CD8-positive, alpha-beta memory T cell (primary cell): Measurements from ENCODE around the gene MARCHF6. TPM values are rescaled to one million over a fixed set of nuclear protein-coding genes. Genes with fewer than 3 reads are reported as not detected.

Source experiments
- CTCF ChIA-PET: fragments of 350-600 bp; sonication (Branson Sonifier 250); formaldehyde crosslinking; loops from one replicate; lab custom pipeline; 2021; ENCODE audit warnings: antibody characterized with exemption; lab: Charles Lee
- POLR2A ChIA-PET: fragments of 350-600 bp; sonication (Branson Sonifier 250); formaldehyde crosslinking; loops from one replicate; lab custom pipeline; 2021; ENCODE audit warnings: antibody characterized with exemption; lab: Charles Lee
- DNase-seq, 5 donors: peaks; one replicate each; pipeline versions ENCODE4 v3.0.0 to v3.0.0-alpha.2; 2020 to 2022; ENCODE audit warnings: mixed read lengths in 1 of 5
- H3K27ac ChIP-seq: one replicate; pipeline ENCODE4 v1.7.0; 2013; ENCODE audit warnings: low read depth, mild to moderate bottlenecking, low read length, moderate library complexity
- H3K27me3 ChIP-seq: 2 replicates; pipeline ENCODE4 v1.7.0; 2013; ENCODE audit warnings: low read length, mild to moderate bottlenecking; ENCODE audit not compliant: insufficient read depth, poor library complexity, severe bottlenecking
- H3K36me3 ChIP-seq: 2 replicates; pipeline ENCODE4 v1.7.0; 2013; ENCODE audit warnings: mild to moderate bottlenecking, low read length, moderate library complexity; ENCODE audit not compliant: insufficient read depth
- H3K4me1 ChIP-seq: 2 replicates; pipeline ENCODE4 v1.7.0; 2013; ENCODE audit warnings: mild to moderate bottlenecking, low read length, moderate library complexity; ENCODE audit not compliant: insufficient read depth
- H3K4me3 ChIP-seq: 2 replicates; pipeline ENCODE4 v1.7.0; 2013; ENCODE audit warnings: mild to moderate bottlenecking, low read length
- H3K9me3 ChIP-seq: 2 replicates; pipeline ENCODE4 v1.7.0; 2013; ENCODE audit warnings: mild to moderate bottlenecking, low read length
- H3K27ac Mint-ChIP-seq, 8 donors: one replicate each; pipeline ENCODE4 v1.8.0; 2020 to 2021; ENCODE audit warnings: mixed read lengths in 8 of 8, mild to moderate bottlenecking in 6 of 8, inconsistent platforms in 3 of 8, moderate library complexity in 3 of 8
- H3K27me3 Mint-ChIP-seq, 2 donors: one replicate each; pipeline ENCODE4 v1.8.0; 2020 to 2021; ENCODE audit warnings: mixed read lengths in 2 of 2, mild to moderate bottlenecking in 1 of 2, moderate library complexity in 1 of 2
- H3K36me3 Mint-ChIP-seq, 3 donors: one replicate each; pipeline ENCODE4 v1.8.0; 2020 to 2021; ENCODE audit warnings: mixed read lengths in 3 of 3, inconsistent platforms in 1 of 3, mild to moderate bottlenecking in 1 of 3
- H3K4me1 Mint-ChIP-seq, 3 donors: one replicate each; pipeline ENCODE4 v1.8.0; 2020 to 2021; ENCODE audit warnings: mixed read lengths in 3 of 3, inconsistent platforms in 1 of 3, mild to moderate bottlenecking in 1 of 3
- H3K4me3 Mint-ChIP-seq, 7 donors: one replicate each; pipeline ENCODE4 v1.8.0; 2020 to 2021; ENCODE audit warnings: mixed read lengths in 7 of 7, mild to moderate bottlenecking in 6 of 7, moderate library complexity in 4 of 7, inconsistent platforms in 2 of 7
- H3K9me3 Mint-ChIP-seq, 5 donors: one replicate each; pipeline ENCODE4 v1.8.0; 2020 to 2022; ENCODE audit warnings: mixed read lengths in 5 of 5, mild to moderate bottlenecking in 3 of 5, moderate library complexity in 2 of 5, inconsistent platforms in 1 of 5
- polyA plus RNA-seq: library from polyadenylated mRNA; unstranded; fragments of 300-500 nt; fragmentation: Illumina TruSeq; gene quantifications from one replicate; pipeline ENCODE4 v1.2.3, GENCODE V29; 2021
- total RNA-seq, 2 experiments: library from RNA; stranded (reverse); gene quantifications; one replicate each; pipeline ENCODE4 v1.2.3, GENCODE V29; 2021

MARCHF6 gene
- total and polyA plus RNA-seq, 3 experiments from 2014 or later: 54.2 to 110 (median 103) TPM

DNA sequence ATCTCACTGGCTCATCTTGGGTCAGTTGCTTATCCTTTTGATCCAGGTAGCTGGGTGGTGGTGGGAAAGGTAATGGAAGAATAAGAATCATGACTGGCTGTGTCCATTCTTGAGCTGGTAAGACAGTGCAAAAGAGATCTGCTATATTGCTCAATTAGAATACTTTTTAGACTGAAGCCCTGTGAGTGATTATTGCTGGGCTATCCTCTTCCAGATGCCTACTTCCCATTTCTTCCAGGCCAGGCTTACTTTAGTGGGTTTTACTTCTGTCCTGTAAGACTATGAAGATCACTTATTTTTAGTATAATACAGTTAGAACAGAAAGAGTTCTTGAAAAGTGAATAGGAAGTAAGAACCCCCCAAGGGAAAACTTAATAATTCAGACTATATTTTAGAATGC lies 7.2 kb downstream of the MARCHF6 start:
- H3K27ac Mint-ChIP-seq: peak overlapping the region in 3 of 8 donors; percentile 32 to 37 (median 35)
- H3K4me1 Mint-ChIP-seq: peaks cover 60 to 89% (median 80%) of the 10 kb centered on the region in 3 donors
- no peak overlapping the region for H3K4me3 ChIP-seq
- H3K9me3 ChIP-seq: no peaks in the 10 kb centered on the region
- H3K4me3 Mint-ChIP-seq: peak overlapping the region in 3 of 7 donors; percentile 2 to 57 (median 6)
- ChIA-PET CTCF (interaction anchor here (1.7 kb wide), 1 partner anchor 267 kb away, joined by 3 read pairs; no protein-coding TSS in a partner anchor), POLR2A (no interaction called here)
- H3K9me3 Mint-ChIP-seq: no peaks in the 10 kb centered on the region
- H3K36me3 ChIP-seq: no peaks in the 10 kb centered on the region
- no peaks in the 10 kb centered on the region for H3K27me3 Mint-ChIP-seq
- DNase-seq: no peak
- peaks cover 0 to 14% (median 0%) of the 10 kb centered on the region in 3 donors for H3K36me3 Mint-ChIP-seq
- no peaks in the 10 kb centered on the region for H3K27me3 ChIP-seq
- no peak overlapping the region for H3K27ac ChIP-seq
- H3K4me1 ChIP-seq: peaks cover 21% of the 10 kb centered on the region

DNA sequence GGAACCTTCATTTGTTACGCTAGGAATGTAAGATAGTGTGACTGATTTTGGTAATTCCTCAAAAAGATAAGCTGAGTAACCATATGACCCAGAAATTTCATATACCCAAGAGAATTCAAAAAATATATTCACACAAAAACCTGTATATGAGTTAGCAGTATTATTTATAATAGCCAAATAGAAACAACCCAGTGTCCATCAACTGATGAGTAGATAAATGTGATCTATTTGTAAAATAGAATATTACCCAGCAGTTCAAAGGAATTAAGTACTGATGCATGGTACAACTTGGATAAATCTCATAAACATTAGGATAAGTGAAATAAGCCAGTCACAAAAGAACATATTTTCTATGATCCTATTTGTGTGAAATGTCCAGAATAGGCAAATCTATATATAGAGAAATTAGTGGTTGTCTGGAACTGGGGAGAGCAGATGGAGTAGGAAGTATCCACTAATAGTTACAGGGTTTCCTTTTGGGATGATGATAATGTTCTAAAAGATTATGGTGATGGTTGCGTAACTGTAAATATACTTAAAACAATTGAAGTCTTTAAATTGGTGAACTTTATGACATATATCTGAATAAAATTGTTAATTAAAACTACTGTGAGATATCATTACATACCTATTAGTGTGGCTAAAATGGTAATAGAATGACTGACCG lies 10.2 kb downstream of the MARCHF6 start:
- H3K27ac Mint-ChIP-seq: peak overlapping the region in 5 of 8 donors; percentile 26 to 59 (median 30)
- Histone ChIP-seq H3K4me1 (peaks cover 30% of the 10 kb centered on the region), H3K27me3 (no peaks in the 10 kb centered on the region), H3K36me3 (no peaks in the 10 kb centered on the region), H3K9me3 (no peaks in the 10 kb centered on the region), H3K27ac (no peak overlapping the region), H3K4me3 (no peak overlapping the region)
- DNase-seq: no peak
- peaks cover 58 to 91% (median 81%) of the 10 kb centered on the region in 3 donors for H3K4me1 Mint-ChIP-seq
- peaks cover 0 to 15% (median 0%) of the 10 kb centered on the region in 3 donors for H3K36me3 Mint-ChIP-seq
- H3K27me3 Mint-ChIP-seq: no peaks in the 10 kb centered on the region
- ChIA-PET CTCF (interaction anchor here (1.0 kb wide), 1 partner anchor 80 kb away, joined by 3 read pairs; no protein-coding TSS in a partner anchor), POLR2A (no interaction called here)
- no peaks in the 10 kb centered on the region for H3K9me3 Mint-ChIP-seq
- H3K4me3 Mint-ChIP-seq: peak overlapping the region in 1 of 7 donors; percentile 33

DNA sequence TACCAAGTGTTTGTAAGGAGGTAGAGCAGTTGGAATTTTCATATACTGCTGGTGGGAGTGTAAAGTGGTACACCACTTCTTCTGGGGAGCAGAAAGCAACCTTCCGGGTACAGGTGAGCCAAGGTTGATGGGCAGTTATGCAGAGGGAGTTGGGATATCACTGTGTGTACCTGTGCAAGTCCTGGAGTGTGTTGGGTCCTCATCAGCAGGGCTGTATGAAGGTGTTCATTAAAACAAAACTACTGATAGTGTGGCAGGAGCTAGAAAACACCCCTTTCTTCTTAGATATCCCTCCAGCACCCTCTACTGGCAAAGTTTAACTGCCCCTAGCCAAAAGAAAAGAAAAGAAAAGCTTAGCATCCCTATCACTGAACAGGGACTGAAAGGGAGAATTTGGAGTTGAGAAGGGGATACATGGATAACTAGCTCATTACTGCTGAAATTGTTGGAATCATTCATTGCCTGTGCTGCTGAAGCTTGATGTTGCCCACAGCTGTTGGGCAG lies 10.7 kb downstream of the MARCHF6 start:
- peaks cover 60 to 92% (median 82%) of the 10 kb centered on the region in 3 donors for H3K4me1 Mint-ChIP-seq
- H3K36me3 Mint-ChIP-seq: peaks cover 0 to 15% (median 3%) of the 10 kb centered on the region in 3 donors
- Histone ChIP-seq H3K36me3 (no peaks in the 10 kb centered on the region), H3K9me3 (no peaks in the 10 kb centered on the region), H3K4me3 (no peak overlapping the region), H3K27me3 (no peaks in the 10 kb centered on the region), H3K4me1 (peaks cover 32% of the 10 kb centered on the region), H3K27ac (no peak overlapping the region)
- POLR2A ChIA-PET: no interaction called here
- CTCF ChIA-PET: interaction anchor here (0.9 to 1.4 kb wide), 3 partner anchors 14 to 81 kb away, joined by 3 to 4 read pairs (median 3); no protein-coding TSS in a partner anchor
- peak overlapping the region in 5 of 8 donors; percentile 24 to 59 (median 40) for H3K27ac Mint-ChIP-seq
- H3K4me3 Mint-ChIP-seq: peak overlapping the region in 1 of 7 donors; percentile 33
- H3K9me3 Mint-ChIP-seq: no peaks in the 10 kb centered on the region
- no peaks in the 10 kb centered on the region for H3K27me3 Mint-ChIP-seq
- peak in 2 of 5 donors; percentile 13 to 17 for DNase-seq

DNA sequence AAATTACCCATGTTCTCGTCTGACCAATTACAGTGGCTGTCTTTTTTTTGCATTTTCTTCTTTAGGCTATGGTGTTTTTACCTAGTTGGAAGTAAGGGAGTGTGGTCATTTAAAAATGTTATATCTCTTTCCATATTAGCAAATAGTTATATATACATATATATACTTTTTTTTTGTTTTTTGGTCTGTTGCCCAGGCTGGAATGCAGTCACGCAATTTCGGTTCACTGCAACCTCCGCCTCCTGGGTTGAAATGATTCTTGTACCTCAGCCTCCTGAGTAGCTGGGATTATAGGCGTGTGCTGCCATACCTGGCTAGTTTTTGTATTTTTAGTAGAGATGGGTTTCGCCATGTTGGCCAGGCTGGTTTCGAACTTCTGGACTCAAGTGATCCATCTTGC lies 12.3 kb downstream of the MARCHF6 start:
- H3K4me1 Mint-ChIP-seq: peaks cover 64 to 89% (median 80%) of the 10 kb centered on the region in 3 donors
- H3K9me3 Mint-ChIP-seq: no peaks in the 10 kb centered on the region

DNA sequence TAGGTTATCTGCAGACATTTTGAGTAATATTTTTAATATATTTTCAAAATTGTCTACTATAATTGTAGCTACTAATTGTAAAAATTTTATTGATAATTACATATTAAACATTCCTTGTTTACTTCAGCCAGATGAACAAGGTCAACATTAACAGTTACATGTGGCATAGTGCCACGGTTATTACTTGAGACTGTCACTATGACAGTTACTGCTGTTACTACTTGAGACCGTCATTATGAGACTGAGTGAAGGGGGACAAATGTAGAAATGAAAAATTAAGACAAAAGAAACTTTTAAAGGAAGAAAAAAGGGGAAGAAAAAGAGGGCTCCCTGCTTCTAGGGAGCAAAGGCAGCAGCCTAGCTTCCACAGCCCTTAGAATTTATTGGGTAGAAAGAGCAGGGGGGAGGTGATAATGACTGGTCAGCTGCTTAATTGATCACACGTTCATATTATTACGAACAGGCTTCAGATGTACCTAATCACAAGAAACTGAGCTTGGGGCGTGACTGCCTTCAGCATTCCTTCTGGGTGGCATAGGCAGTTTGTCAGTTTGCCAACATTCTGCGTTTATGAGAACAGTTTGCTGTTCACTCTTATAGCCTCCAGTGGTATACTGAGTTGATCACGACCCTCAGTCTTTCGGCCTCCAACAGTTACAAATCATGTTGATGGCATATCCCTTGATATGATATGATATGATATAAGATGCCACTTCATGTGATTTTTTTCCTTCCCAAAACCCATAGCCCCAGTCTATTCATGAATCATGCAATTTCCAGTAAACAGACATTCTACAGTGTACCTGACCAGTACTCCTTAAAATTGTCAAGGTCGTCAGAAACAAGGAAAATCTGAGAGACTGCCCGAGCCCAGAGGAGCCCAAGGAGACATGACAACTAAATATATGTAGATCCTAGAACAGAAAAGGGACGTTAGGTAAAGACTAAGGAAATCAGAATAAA lies 13.1 kb downstream of the MARCHF6 start:
- H3K27ac Mint-ChIP-seq: peak overlapping the region in 1 of 8 donors; percentile 6

More for the DNA sequence above, 12.3 kb downstream of the MARCHF6 start:
- Mint-ChIP-seq H3K4me3 (no peak overlapping the region), H3K27ac (no peak overlapping the region), H3K36me3 (peaks cover 0 to 12% (median 3%) of the 10 kb centered on the region in 3 donors), H3K27me3 (no peaks in the 10 kb centered on the region)
- POLR2A ChIA-PET: no interaction called here
- no peak overlapping the region for H3K27ac ChIP-seq
- no peaks in the 10 kb centered on the region for H3K27me3 ChIP-seq
- no peaks in the 10 kb centered on the region for H3K9me3 ChIP-seq
- no peak overlapping the region for H3K4me3 ChIP-seq
- CTCF ChIA-PET: interaction anchor here (2.3 kb wide), 1 partner anchor 9 kb away, joined by 7 read pairs; no protein-coding TSS in a partner anchor
- H3K36me3 ChIP-seq: no peaks in the 10 kb centered on the region
- H3K4me1 ChIP-seq: peaks cover 32% of the 10 kb centered on the region
- no peak for DNase-seq

DNA sequence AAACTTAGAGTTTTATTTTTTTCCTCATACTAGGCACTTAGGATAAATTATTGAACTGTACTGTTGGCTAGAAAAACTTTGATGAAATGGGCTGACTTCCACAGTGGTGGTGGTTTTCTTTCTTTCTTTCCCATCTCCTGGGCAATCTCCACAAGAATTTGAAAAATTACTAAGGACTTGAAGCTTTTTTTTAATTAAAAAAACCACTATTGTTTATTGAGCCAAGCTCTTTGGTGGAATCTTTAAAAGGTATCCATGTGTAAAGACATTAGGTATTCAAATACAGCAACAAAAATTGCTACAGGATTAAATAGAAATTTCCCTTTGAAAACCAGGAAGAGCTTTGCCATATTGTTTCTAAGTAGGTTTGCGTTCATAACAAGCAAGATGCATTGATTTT lies 14.1 kb downstream of the MARCHF6 start:
- Mint-ChIP-seq H3K36me3 (peaks cover 0 to 12% (median 4%) of the 10 kb centered on the region in 3 donors), H3K4me1 (peaks cover 65 to 91% (median 80%) of the 10 kb centered on the region in 3 donors), H3K27ac (no peak overlapping the region), H3K27me3 (no peaks in the 10 kb centered on the region), H3K9me3 (no peaks in the 10 kb centered on the region), H3K4me3 (peak overlapping the region in 1 of 7 donors; percentile 9)
- DNase-seq: no peak
- Histone ChIP-seq H3K36me3 (no peaks in the 10 kb centered on the region), H3K9me3 (no peaks in the 10 kb centered on the region), H3K27me3 (no peaks in the 10 kb centered on the region), H3K4me3 (no peak overlapping the region), H3K4me1 (peaks cover 32% of the 10 kb centered on the region), H3K27ac (no peak overlapping the region)
- ChIA-PET POLR2A (interaction anchor here (0.6 to 0.8 kb wide), 2 partner anchors 13 to 15 kb away, joined by 3 to 11 read pairs; no protein-coding TSS in a partner anchor), CTCF (interaction anchor here (2.3 kb wide), 1 partner anchor 11 kb away, joined by 7 read pairs; no protein-coding TSS in a partner anchor)

More for the DNA sequence above, 13.1 kb downstream of the MARCHF6 start:
- Mint-ChIP-seq H3K4me1 (peaks cover 62 to 89% (median 80%) of the 10 kb centered on the region in 3 donors), H3K36me3 (peaks cover 0 to 13% (median 4%) of the 10 kb centered on the region in 3 donors), H3K27me3 (no peaks in the 10 kb centered on the region), H3K9me3 (no peaks in the 10 kb centered on the region), H3K4me3 (peak overlapping the region in 2 of 7 donors; percentile 2 to 14)
- peaks cover 32% of the 10 kb centered on the region for H3K4me1 ChIP-seq
- H3K4me3 ChIP-seq: no peak overlapping the region
- H3K27ac ChIP-seq: no peak overlapping the region
- no peaks in the 10 kb centered on the region for H3K9me3 ChIP-seq
- no peaks in the 10 kb centered on the region for H3K36me3 ChIP-seq
- CTCF ChIA-PET: interaction anchor here (2.3 kb wide), 1 partner anchor 10 kb away, joined by 7 read pairs; no protein-coding TSS in a partner anchor
- H3K27me3 ChIP-seq: no peaks in the 10 kb centered on the region
- no peak for DNase-seq
- POLR2A ChIA-PET: interaction anchor here (0.8 kb wide), 1 partner anchor 14 kb away, joined by 3 read pairs; no protein-coding TSS in a partner anchor

DNA sequence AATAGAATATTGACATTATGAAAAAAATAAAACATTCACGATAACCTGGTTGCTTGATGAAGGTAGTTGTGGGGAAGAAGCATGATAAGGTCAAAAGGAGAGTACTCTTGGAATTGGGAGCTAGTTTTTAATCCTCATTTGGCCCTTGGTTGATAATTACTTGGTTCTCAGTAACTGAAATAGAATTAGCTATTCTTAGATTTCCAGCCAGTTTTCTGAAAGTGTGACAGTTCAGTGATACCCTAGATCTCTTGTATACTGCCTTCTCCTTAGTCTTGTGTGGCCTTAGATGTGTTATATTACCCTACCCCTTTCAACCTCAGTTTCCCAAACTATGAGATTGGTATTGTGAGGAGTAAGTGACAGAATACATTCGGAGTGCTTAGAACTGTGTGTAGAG lies 17.4 kb downstream of the MARCHF6 start:
- H3K9me3 Mint-ChIP-seq: no peaks in the 10 kb centered on the region
- CTCF ChIA-PET: no interaction called here

More for the DNA sequence above, 17.4 kb downstream of the MARCHF6 start:
- H3K27ac Mint-ChIP-seq: peak overlapping the region in 6 of 8 donors; percentile 4 to 73 (median 28)
- Histone ChIP-seq H3K27me3 (no peaks in the 10 kb centered on the region), H3K4me3 (no peak overlapping the region), H3K4me1 (peaks cover 44% of the 10 kb centered on the region), H3K9me3 (no peaks in the 10 kb centered on the region), H3K27ac (no peak overlapping the region), H3K36me3 (no peaks in the 10 kb centered on the region)
- no peak for DNase-seq
- POLR2A ChIA-PET: no interaction called here
- peak overlapping the region in 2 of 7 donors; percentile 35 to 42 for H3K4me3 Mint-ChIP-seq
- H3K27me3 Mint-ChIP-seq: no peaks in the 10 kb centered on the region
- H3K4me1 Mint-ChIP-seq: peaks cover 74 to 91% (median 88%) of the 10 kb centered on the region in 3 donors
- H3K36me3 Mint-ChIP-seq: peaks cover 0 to 14% (median 4%) of the 10 kb centered on the region in 3 donors
